Endothelial cell of umbilical vein (primary cell): Measurements from ENCODE around the gene CDH23. TPM values are rescaled to one million over a fixed set of nuclear protein-coding genes. Genes with fewer than 3 reads are reported as not detected.

ENCODE experiments used
- BruUV-seq: library from RNA; stranded (reverse); fragments of 400-500 nt; replicated peaks from 2 replicates; lab custom pipeline; 2021; lab: Mats Ljungman, UMichigan
- CTCF ChIA-PET: fragments of 300-600, 350-600 bp; sonication (Branson Sonifier 250); formaldehyde crosslinking; loops from one replicate; lab custom pipeline; 2021; ENCODE audit warnings: antibody characterized with exemption, inconsistent platforms; lab: Charles Lee
- POLR2A ChIA-PET: fragments of 300-600, 350-600 bp; sonication (Branson Sonifier 250); formaldehyde crosslinking; loops from one replicate; lab custom pipeline; 2021; ENCODE audit warnings: antibody characterized with exemption, inconsistent platforms; lab: Charles Lee
- DNase-seq: peaks from one replicate; pipeline ENCODE4 v3.0.0-alpha.2; 2011; ENCODE audit warnings: low read depth, low spot score
- FAIRE-seq: peaks from 2 replicates; lab custom pipeline; 2011; peaks lifted over from hg19 to GRCh38; lab: Jason Lieb, UNC
- H2AFZ ChIP-seq: 2 replicates; pipeline ENCODE4 v1.6.0; 2012; ENCODE audit warnings: low read depth, low read length, control low read depth, inconsistent platforms
- H3K27ac ChIP-seq: 2 replicates; pipeline ENCODE4 v1.5.1; 2011; ENCODE audit warnings: low read depth, mild to moderate bottlenecking, control low read depth, low read length, moderate library complexity; ENCODE audit not compliant: insufficient read depth
- H3K27me3 ChIP-seq, 2 experiments: 2 replicates each; pipeline versions ENCODE4 v1.6.0 to v1.6.1; 2011; ENCODE audit warnings: low read length in 2 of 2, mixed read lengths in 1 of 2; ENCODE audit not compliant: control insufficient read depth in 2 of 2, insufficient read depth in 2 of 2
- H3K36me3 ChIP-seq, 2 experiments: 2 replicates in 1 of 2; 3 replicates in 1 of 2; pipeline ENCODE4 v1.5.1; 2011; ENCODE audit warnings: low read length in 2 of 2, mild to moderate bottlenecking in 1 of 2, moderate library complexity in 1 of 2; ENCODE audit not compliant: control insufficient read depth in 2 of 2, insufficient read depth in 2 of 2; ENCODE audit errors: extremely low read depth in 1 of 2
- H3K4me1 ChIP-seq: 3 replicates; pipeline ENCODE4 v1.5.1; 2011; ENCODE audit warnings: mild to moderate bottlenecking, low read length; ENCODE audit not compliant: control insufficient read depth, insufficient read depth; ENCODE audit errors: extremely low read depth
- H3K4me2 ChIP-seq: 2 replicates; pipeline ENCODE4 v1.6.1; 2011; ENCODE audit warnings: low read length, control low read depth, mixed read lengths; ENCODE audit not compliant: insufficient read depth
- H3K4me3 ChIP-seq, 3 experiments: fragments of 200-600 bp in 1 of 3; sonication (generic), shearing (Covaris generic) in 1 of 3; replicated peaks in 1 of 3; 2 replicates each; pipeline ENCODE4 v1.5.1; 2011 to 2016; ENCODE audit warnings: control low read depth in 3 of 3, low read length in 3 of 3, mild to moderate bottlenecking in 2 of 3, inconsistent platforms in 1 of 3, low read depth in 1 of 3, moderate library complexity in 1 of 3; ENCODE audit not compliant: insufficient read depth in 1 of 3
- H3K79me2 ChIP-seq: 2 replicates; pipeline ENCODE4 v1.6.0; 2012; ENCODE audit warnings: low read length, inconsistent platforms; ENCODE audit not compliant: control insufficient read depth, insufficient read depth
- H3K9ac ChIP-seq: replicated peaks from 2 replicates; pipeline ENCODE3; 2011; ENCODE audit warnings: low read length, control low read depth; ENCODE audit not compliant: insufficient read depth; ENCODE audit errors: extremely low read depth
- H3K9me1 ChIP-seq: replicated peaks from 3 replicates; pipeline ENCODE4 v1.6.0; 2011; ENCODE audit warnings: mild to moderate bottlenecking, low read length; ENCODE audit not compliant: control insufficient read depth, insufficient read depth; ENCODE audit errors: extremely low read depth
- H3K9me3 ChIP-seq: replicated peaks from 2 replicates; pipeline ENCODE4 v1.5.1; 2012; ENCODE audit warnings: low read length, inconsistent platforms; ENCODE audit not compliant: control insufficient read depth, insufficient read depth
- H4K20me1 ChIP-seq: replicated peaks from 2 replicates; pipeline ENCODE3; 2011; ENCODE audit warnings: mild to moderate bottlenecking, low read length; ENCODE audit not compliant: control insufficient read depth, insufficient read depth; ENCODE audit errors: extremely low read depth
- CTCF ChIP-seq, 2 donors: IDR thresholded peaks; 1 replicate in 1 of 2; 2 replicates in 1 of 2; pipeline ENCODE4 v1.5.1; 2011; ENCODE audit warnings: low read length in 2 of 2, mild to moderate bottlenecking in 2 of 2, moderate library complexity in 2 of 2, control low read depth in 1 of 2, inconsistent platforms in 1 of 2, low read depth in 1 of 2; ENCODE audit not compliant: insufficient read depth in 1 of 2; ENCODE audit errors: extremely low read depth in 1 of 2
- EZH2 ChIP-seq: IDR thresholded peaks from 2 replicates; pipeline ENCODE4 v1.6.1; 2012; ENCODE audit warnings: borderline replicate concordance, low read depth, mild to moderate bottlenecking, moderate library complexity, low read length, inconsistent platforms; ENCODE audit not compliant: severe bottlenecking
- FOS ChIP-seq: IDR thresholded peaks from 2 replicates; pipeline ENCODE4 v1.6.1; 2011; ENCODE audit warnings: mild to moderate bottlenecking, low read length, moderate library complexity, borderline replicate concordance; ENCODE audit not compliant: insufficient read depth
- MYC ChIP-seq: IDR thresholded peaks from one replicate; pipeline ENCODE4 v1.6.1; 2011; ENCODE audit warnings: mild to moderate bottlenecking, low read depth, low read length
- POLR2AphosphoS5 ChIP-seq: IDR thresholded peaks from 2 replicates; pipeline ENCODE4 v1.6.1; 2012; ENCODE audit warnings: low read depth, mild to moderate bottlenecking, control low read depth, low read length, moderate library complexity; ENCODE audit not compliant: insufficient read depth
- dilution Hi-C: fragments of 300-500 bp; cut with MboI; formaldehyde crosslinking; loops from one replicate; pipeline ENCODE4 v1.15.0; 2019; ENCODE audit warnings: low sequenced_read_pairs; ENCODE audit not compliant: extremely low pct_ligation_motif_present
- intact Hi-C: fragments of 100-400 bp; cut with micrococcal nuclease; formaldehyde crosslinking; loops from one replicate; pipeline ENCODE4 v1.10.0; 2022
- polyA plus RNA-seq, 4 experiments: library from polyadenylated mRNA; depleted of rRNA in 3 of 4; stranded (reverse) in 3 of 4; unstranded in 1 of 4; fragments of >200 nt; gene quantifications; 2 replicates each; pipeline versions ENCODE4 v1.2.1 to v1.2.3, GENCODE V29; 2011 to 2012; ENCODE audit warnings: missing spikeins in 1 of 4
- total RNA-seq: library from RNA; stranded (reverse); gene quantifications from 2 replicates; pipeline ENCODE4 v1.2.3, GENCODE V29; 2021
- TF ChIP-seq, protein P1 (sequence below): IDR thresholded peaks from 2 replicates; pipeline ENCODE4 v1.6.1; 2011; ENCODE audit not compliant: insufficient read depth, insufficient read length

The CDH23 gene
- total and polyA plus RNA-seq, 2 donors (not counting 3 experiments of a cell fraction or from before 2014, with no cell fraction given), result not detected

DNA sequence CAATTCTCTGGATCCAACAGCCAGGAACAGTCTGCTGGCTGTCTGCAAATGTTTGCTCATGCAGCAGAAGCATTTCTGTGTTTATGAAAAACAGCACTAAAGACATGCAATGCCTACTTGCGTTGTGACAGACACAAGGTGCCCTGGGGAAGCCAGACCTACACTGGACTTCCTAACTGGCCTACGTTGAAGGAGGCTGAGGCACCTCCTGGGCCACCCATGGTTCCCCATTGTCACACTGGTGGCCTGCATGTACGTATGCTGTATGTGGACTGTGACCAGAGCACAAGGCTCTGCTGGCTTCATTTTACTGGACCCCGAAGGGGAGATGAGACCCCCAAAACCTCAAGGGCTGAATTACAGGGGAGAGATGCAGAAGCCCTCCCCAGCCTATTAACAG is 426.6 kb downstream of the CDH23 start:
- FAIRE-seq, result no peak
- H3K9ac ChIP-seq, result no peak overlapping the region
- H2AFZ ChIP-seq, result no peak overlapping the region
- CTCF ChIA-PET, result interaction anchor here (2.0 kb wide), 1 partner anchor 73 kb away, joined by 16 read pairs; no protein-coding TSS in a partner anchor
- POLR2A ChIA-PET, result no interaction called here
- dilution Hi-C loops (no loop called here), intact Hi-C loops (no loop called here)
- peaks cover 39 to 64% of the 10 kb centered on the region in 2 experiments for H3K36me3 ChIP-seq
- H3K4me2 ChIP-seq, result no peak overlapping the region
- no peaks in the 10 kb centered on the region for H3K27me3 ChIP-seq
- no TSS peak for BruUV-seq
- H3K9me1 ChIP-seq, result no peaks in the 10 kb centered on the region
- no peaks in the 10 kb centered on the region for H3K4me1 ChIP-seq
- H3K9me3 ChIP-seq, result no peaks in the 10 kb centered on the region
- no peak for DNase-seq
- TF ChIP-seq POLR2AphosphoS5 (no peak), EZH2 (no peak), CTCF (IDR thresholded peaks at IDR 0.05; ENCODE audit: extremely low read depth in 1 of 2, insufficient read depth in 1 of 2, low read depth in 1 of 2, low read length in 2 of 2) (no peak), MYC (no peak), FOS (no peak)
- TF ChIP-seq, protein P1, sequence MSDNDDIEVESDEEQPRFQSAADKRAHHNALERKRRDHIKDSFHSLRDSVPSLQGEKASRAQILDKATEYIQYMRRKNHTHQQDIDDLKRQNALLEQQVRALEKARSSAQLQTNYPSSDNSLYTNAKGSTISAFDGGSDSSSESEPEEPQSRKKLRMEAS, result no peak
- H3K27ac ChIP-seq, result no peak overlapping the region
- H3K4me3 ChIP-seq, result no peak overlapping the region
- H3K79me2 ChIP-seq, result no peaks in the 10 kb centered on the region
- no peaks in the 10 kb centered on the region for H4K20me1 ChIP-seq
